GM12878 (cell line): ENCODE results near the gene DOHH. TPM values are rescaled to one million over a fixed set of nuclear protein-coding genes. Genes with fewer than 3 reads are reported as not detected.
A peak's percentile ranks its signal among the peaks of the same experiment; 100 is the strongest.

ENCODE experiments used
- ATAC-seq: fragments of 200-7000 bp; cut with Tn5 transposase; 3 replicates; pipeline ENCODE4 v1.9.1; 2020; ENCODE audit warnings: mild to moderate bottlenecking, moderate library complexity
- BruUV-seq: library from RNA; stranded (reverse); fragments of 400-500 nt; replicated peaks from 2 replicates; lab custom pipeline; 2021; lab: Mats Ljungman, UMichigan
- CTCF ChIA-PET: fragments of 300-600 bp; sonication (Branson Sonifier 250); formaldehyde crosslinking; extraction: SDS; loops from one replicate; lab custom pipeline; 2021; ENCODE audit warnings: inconsistent platforms; lab: Yijun Ruan, JAX
- POLR2A ChIA-PET: fragments of 350-600 bp; formaldehyde crosslinking; extraction: SDS; loops from one replicate; lab custom pipeline; 2021; ENCODE audit warnings: inconsistent platforms; lab: Charles Lee
- RAD21 ChIA-PET: fragments of 300-600 bp; sonication (Branson Sonifier 250); formaldehyde crosslinking; loops from one replicate; lab custom pipeline; 2023; ENCODE audit warnings: antibody characterized with exemption; ENCODE audit not compliant: unreplicated experiment; lab: Charles Lee
- SMC1A ChIA-PET: fragments of 300-600 bp; sonication (Branson Sonifier 250); formaldehyde crosslinking; loops from one replicate; lab custom pipeline; 2023; ENCODE audit not compliant: unreplicated experiment, uncharacterized antibody; lab: Charles Lee
- DNase-seq: peaks from one replicate; pipeline ENCODE4 v3.0.0-alpha.2; 2011; ENCODE audit warnings: low read depth, low spot score
- FAIRE-seq: peaks from 3 replicates; lab custom pipeline; 2011; peaks lifted over from hg19 to GRCh38; lab: Jason Lieb, UNC
- H2AFZ ChIP-seq: 2 replicates; pipeline ENCODE4 v1.6.0; 2011; ENCODE audit warnings: low read depth, low read length, control low read depth; ENCODE audit not compliant: control insufficient read depth
- H3K27ac ChIP-seq: 2 replicates; pipeline ENCODE4 v1.5.1; 2011; ENCODE audit warnings: control low read depth; ENCODE audit not compliant: control insufficient read depth, insufficient read depth
- H3K27me3 ChIP-seq, 2 experiments: replicated peaks in 1 of 2; 2 replicates each; pipeline versions ENCODE4 v1.6.0 to v1.6.1; 2011; ENCODE audit warnings: low read length in 1 of 2; ENCODE audit not compliant: control insufficient read depth in 2 of 2, insufficient read depth in 2 of 2
- H3K36me3 ChIP-seq, 2 experiments: 2 replicates each; pipeline ENCODE4 v1.5.1; 2011; ENCODE audit warnings: low read length in 1 of 2; ENCODE audit not compliant: control insufficient read depth in 2 of 2, insufficient read depth in 2 of 2
- H3K4me1 ChIP-seq: 2 replicates; pipeline ENCODE4 v1.6.1; 2011; ENCODE audit warnings: mild to moderate bottlenecking, low read length, moderate library complexity, mixed read lengths; ENCODE audit not compliant: control insufficient read depth, insufficient read depth
- H3K4me2 ChIP-seq: 2 replicates; pipeline ENCODE4 v1.6.0; 2011; ENCODE audit warnings: control low read depth; ENCODE audit not compliant: control insufficient read depth, insufficient read depth
- H3K4me3 ChIP-seq: fragments of 200-600 bp; sonication (generic); 2 replicates; pipeline ENCODE4 v1.5.1; 2016
- H3K79me2 ChIP-seq: 2 replicates; pipeline ENCODE4 v1.6.0; 2011; ENCODE audit warnings: low read length; ENCODE audit not compliant: control insufficient read depth, insufficient read depth
- H3K9ac ChIP-seq: 2 replicates; pipeline ENCODE4 v1.8.0; 2011; ENCODE audit warnings: low read length, control low read depth, mixed read lengths; ENCODE audit not compliant: control insufficient read depth, insufficient read depth
- H3K9me3 ChIP-seq: replicated peaks from 3 replicates; pipeline ENCODE4 v1.5.1; 2011; ENCODE audit warnings: mild to moderate bottlenecking, low read length; ENCODE audit not compliant: control insufficient read depth, insufficient read depth
- H4K20me1 ChIP-seq: 2 replicates; pipeline ENCODE4 v1.6.0; 2011; ENCODE audit not compliant: control insufficient read depth, insufficient read depth
- BACH1 ChIP-seq: fragments of 450-650 bp; IDR thresholded peaks from 2 replicates; pipeline ENCODE4 v1.6.1; 2017; ENCODE audit warnings: mild to moderate bottlenecking, borderline replicate concordance
- CEBPB ChIP-seq, 2 experiments: fragments of 150-350 bp in 1 of 2; IDR thresholded peaks; 2 replicates each; pipeline ENCODE4 v1.6.1; 2012 to 2014; ENCODE audit warnings: low read depth in 2 of 2, low read length in 2 of 2, borderline replicate concordance in 1 of 2, inconsistent platforms in 1 of 2
- DPF2 ChIP-seq: fragments of 450-650 bp; IDR thresholded peaks from 2 replicates; pipeline ENCODE4 v1.6.1; 2017; ENCODE audit warnings: mild to moderate bottlenecking
- FOXM1 ChIP-seq: IDR thresholded peaks from 2 replicates; pipeline ENCODE4 v1.6.1; 2012; ENCODE audit warnings: low read depth, mild to moderate bottlenecking, inconsistent platforms, low read length, moderate library complexity
- GATAD2B ChIP-seq: fragments of 450-650 bp; conservative IDR thresholded peaks from 2 replicates; pipeline ENCODE4 v1.6.1; 2017; ENCODE audit warnings: low read depth, mild to moderate bottlenecking, moderate library complexity
- IKZF1 ChIP-seq: fragments of 450-650 bp; conservative IDR thresholded peaks from 2 replicates; pipeline ENCODE4 v1.6.1; 2017; ENCODE audit warnings: antibody characterized with exemption, mild to moderate bottlenecking
- IKZF2 ChIP-seq, 2 experiments: fragments of 450-650 bp; IDR thresholded peaks; 2 replicates each; pipeline ENCODE4 v1.6.1; 2017; ENCODE audit warnings: mild to moderate bottlenecking in 2 of 2, moderate library complexity in 2 of 2
- JUNB ChIP-seq: IDR thresholded peaks from 2 replicates; pipeline ENCODE4 v1.6.1; 2016; ENCODE audit warnings: antibody characterized with exemption, mild to moderate bottlenecking
- MYB ChIP-seq: fragments of 150-350 bp; IDR thresholded peaks from 2 replicates; pipeline ENCODE4 v1.6.1; 2014; ENCODE audit warnings: mild to moderate bottlenecking, low read depth, low read length, borderline replicate concordance
- PML ChIP-seq: IDR thresholded peaks from 2 replicates; pipeline ENCODE4 v1.6.1; 2012; ENCODE audit warnings: low read length, inconsistent platforms
- RB1 ChIP-seq: fragments of 450-650 bp; formaldehyde crosslinking; IDR thresholded peaks from 2 replicates; pipeline ENCODE4 v1.6.1; 2017; ENCODE audit warnings: mild to moderate bottlenecking, borderline replicate concordance
- SMARCA5 ChIP-seq: fragments of 450-650 bp; IDR thresholded peaks from 2 replicates; pipeline ENCODE4 v1.6.1; 2017; ENCODE audit warnings: mild to moderate bottlenecking
- TCF7 ChIP-seq: IDR thresholded peaks from 2 replicates; pipeline ENCODE4 v1.6.1; 2014; ENCODE audit warnings: antibody characterized with exemption, borderline replicate concordance
- ZNF274 ChIP-seq: IDR thresholded peaks from one replicate; pipeline ENCODE4 v1.8.0; 2011; ENCODE audit not compliant: insufficient read length, insufficient read depth
- WGBS: methylation state at CpG from one replicate; pipeline ENCODE4 v1.1.6; 2016; ENCODE audit warnings: low lambda C conversion rate; ENCODE audit not compliant: insufficient replicate concordance, insufficient coverage; ENCODE audit errors: missing lambda C conversion rate; 5-methylcytosine and 5-hydroxymethylcytosine counted together
- in situ Hi-C: fragments of 300-500 bp; cut with MboI; formaldehyde crosslinking; loops from 9 replicates; pipeline ENCODE4 v1.14.3; 2018; ENCODE audit warnings: mixed read lengths
- intact Hi-C: fragments of 100-400 bp; cut with micrococcal nuclease; formaldehyde crosslinking; loops from one replicate; pipeline ENCODE4 v1.14.2; 2022; ENCODE audit not compliant: unreplicated experiment
- polyA plus RNA-seq, 11 experiments: library from polyadenylated mRNA; depleted of rRNA in 4 of 11; unstranded in 6 of 11; stranded (reverse) in 5 of 11; fragments of >200 nt; fragmentation: Nextera tagmentation in 4 of 11; fragmentation: Illumina TruSeq in 1 of 11; extraction: Ambion mirVana in 4 of 11; extraction: Trizol in 1 of 11; gene quantifications; 1 replicate in 1 of 11; 2 replicates in 10 of 11; pipeline versions ENCODE4 v1.2.1 to v1.2.3, GENCODE V29; 2011 to 2016; ENCODE audit warnings: inconsistent platforms in 2 of 11, missing spikeins in 2 of 11, low read depth in 1 of 11
- total RNA-seq, 4 experiments: library from RNA; depleted of rRNA in 3 of 4; stranded (reverse); fragments of >200 nt in 3 of 4; fragmentation: Illumina TruSeq in 1 of 4; extraction: Trizol in 1 of 4; gene quantifications; 2 replicates each; pipeline versions ENCODE4 v1.2.1 to v1.2.3, GENCODE V29; 2013 to 2021
- TF ChIP-seq, protein P1 (sequence below): fragments of 450-650 bp; IDR thresholded peaks from 2 replicates; pipeline ENCODE4 v1.6.1; 2016; ENCODE audit warnings: mild to moderate bottlenecking
- TF ChIP-seq, protein P2 (sequence below): IDR thresholded peaks from 2 replicates; pipeline ENCODE4 v1.6.1; 2011; ENCODE audit warnings: mild to moderate bottlenecking, low read depth, low read length, moderate library complexity; ENCODE audit not compliant: insufficient replicate concordance
- TF ChIP-seq, protein P3 (sequence below): IDR thresholded peaks from 2 replicates; pipeline ENCODE4 v1.6.1; 2012; ENCODE audit warnings: low read depth, low read length, improper control_type of control experiment
- TF ChIP-seq, protein P4 (sequence below): fragments of 450-650 bp; formaldehyde crosslinking; IDR thresholded peaks from 2 replicates; pipeline ENCODE4 v1.4.0; 2022; ENCODE audit warnings: mild to moderate bottlenecking, moderate library complexity

Gene DOHH
- total and polyA plus RNA-seq, 10 of the 15 experiments (the other 5 are each of a cell fraction or from before 2014, with no cell fraction given), result 0.11 to 28.6 (median 11.7) TPM

DNA sequence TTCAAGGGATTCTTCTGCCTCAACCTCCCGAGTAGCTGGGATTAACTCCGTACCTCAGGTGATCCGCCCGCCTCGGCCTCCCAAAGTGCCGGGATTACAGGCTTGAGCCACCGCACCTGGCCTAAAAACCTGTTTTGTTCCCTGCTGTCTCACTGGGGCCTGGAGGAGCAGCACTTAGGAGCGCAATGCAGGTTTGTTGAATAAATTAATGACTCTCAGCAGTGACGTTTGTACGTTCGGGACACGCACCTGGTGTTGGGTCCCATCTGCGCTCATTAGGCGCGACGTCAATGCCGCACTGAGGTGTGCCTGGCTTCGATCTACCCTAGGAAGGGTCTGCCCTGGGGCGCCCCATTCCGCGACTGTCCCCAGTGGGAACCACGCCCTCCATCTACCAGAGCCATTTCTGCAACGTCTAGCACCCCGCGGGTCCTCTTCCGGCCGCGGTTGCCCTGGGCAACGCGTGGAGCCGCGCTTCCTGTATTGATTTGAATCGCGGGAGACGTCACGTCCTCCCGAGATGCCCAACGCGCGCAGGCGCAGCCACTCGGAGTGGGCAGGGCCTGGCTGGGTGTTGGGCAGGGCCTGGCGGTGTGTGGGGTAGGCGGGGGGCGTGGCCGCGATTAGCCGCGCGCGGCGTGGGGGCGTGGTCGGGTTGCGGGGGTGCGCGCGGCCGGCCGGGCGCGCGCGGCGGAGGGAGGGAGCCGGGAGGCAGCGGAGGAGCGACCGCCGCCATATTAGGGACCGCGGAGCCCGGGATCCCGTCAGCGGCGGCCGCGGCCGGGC lies 5.3 kb upstream of the DOHH start, which contains the start of gene FZR1:
Gene FZR1, plus strand, starts transcription at position 714 of the 786 bp plus-strand sequence. CDS start 16,679 bp downstream, outside the sequence.
- Histone ChIP-seq H3K79me2 (peaks cover 36% of the 10 kb centered on the region), H3K4me2 (peak within 1 kb of the TSS; percentile 97), H3K9ac (peak within 1 kb of the TSS; percentile 91), H3K9me3 (no peaks in the 10 kb centered on the region), H2AFZ (peak within 1 kb of the TSS; percentile 98), H3K4me3 (peak within 1 kb of the TSS; percentile 99), H3K27ac (peak within 1 kb of the TSS; percentile 91), H3K36me3 (no peaks in the 10 kb centered on the region; a peak in 3 of 4 replicates), H3K27me3 (no peaks in the 10 kb centered on the region), H3K4me1 (peaks cover 7% of the 10 kb centered on the region), H4K20me1 (no peaks in the 10 kb centered on the region)
- under 1% methylated on average over 45 of the region's 79 CpGs for WGBS
- ChIA-PET SMC1A (interaction anchor here (0.6 kb wide), 1 partner anchor 49 kb away, joined by 3 read pairs; no protein-coding TSS in a partner anchor), RAD21 (no interaction called here), CTCF (no interaction called here), POLR2A (interaction anchor here (0.9 kb wide), 1 partner anchor 9 kb away, joined by 4 read pairs; no protein-coding TSS in a partner anchor)
- in situ Hi-C loops (no loop called here), intact Hi-C loops (no loop called here)
- ATAC-seq, result peak; percentile 93
- DNase-seq, result peak; percentile 94
- FAIRE-seq, result peak; percentile 95
- BruUV-seq, result TSS peak; percentile 89
- TF ChIP-seq GATAD2B (no peak; the same call in 1 of the 2 replicates), RB1 (no peak), JUNB (0 out of 2 replicates have a peak, but pooled peaks have one; percentile 32), BACH1 (peak; percentile 80), IKZF1 (peak; percentile 75), PML (no peak), MYB (no peak), FOXM1 (peak; percentile 100), CEBPB (IDR thresholded peaks at IDR 0.05; ENCODE audit: borderline replicate concordance in 1 of 2, low read depth in 2 of 2, low read length in 2 of 2) (no peak), IKZF2 (IDR thresholded peaks at IDR 0.05) (no peak), TCF7 (no peak), ZNF274 (no peak), SMARCA5 (0 out of 2 replicates have a peak, but pooled peaks have one; percentile 54), DPF2 (no peak)
- TF ChIP-seq, protein P1, sequence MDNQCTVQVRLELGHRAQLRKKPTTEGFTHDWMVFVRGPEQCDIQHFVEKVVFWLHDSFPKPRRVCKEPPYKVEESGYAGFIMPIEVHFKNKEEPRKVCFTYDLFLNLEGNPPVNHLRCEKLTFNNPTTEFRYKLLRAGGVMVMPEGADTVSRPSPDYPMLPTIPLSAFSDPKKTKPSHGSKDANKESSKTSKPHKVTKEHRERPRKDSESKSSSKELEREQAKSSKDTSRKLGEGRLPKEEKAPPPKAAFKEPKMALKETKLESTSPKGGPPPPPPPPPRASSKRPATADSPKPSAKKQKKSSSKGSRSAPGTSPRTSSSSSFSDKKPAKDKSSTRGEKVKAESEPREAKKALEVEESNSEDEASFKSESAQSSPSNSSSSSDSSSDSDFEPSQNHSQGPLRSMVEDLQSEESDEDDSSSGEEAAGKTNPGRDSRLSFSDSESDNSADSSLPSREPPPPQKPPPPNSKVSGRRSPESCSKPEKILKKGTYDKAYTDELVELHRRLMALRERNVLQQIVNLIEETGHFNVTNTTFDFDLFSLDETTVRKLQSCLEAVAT, result 0 out of 2 replicates have a peak, but pooled peaks have one; percentile 84
- TF ChIP-seq, protein P2, sequence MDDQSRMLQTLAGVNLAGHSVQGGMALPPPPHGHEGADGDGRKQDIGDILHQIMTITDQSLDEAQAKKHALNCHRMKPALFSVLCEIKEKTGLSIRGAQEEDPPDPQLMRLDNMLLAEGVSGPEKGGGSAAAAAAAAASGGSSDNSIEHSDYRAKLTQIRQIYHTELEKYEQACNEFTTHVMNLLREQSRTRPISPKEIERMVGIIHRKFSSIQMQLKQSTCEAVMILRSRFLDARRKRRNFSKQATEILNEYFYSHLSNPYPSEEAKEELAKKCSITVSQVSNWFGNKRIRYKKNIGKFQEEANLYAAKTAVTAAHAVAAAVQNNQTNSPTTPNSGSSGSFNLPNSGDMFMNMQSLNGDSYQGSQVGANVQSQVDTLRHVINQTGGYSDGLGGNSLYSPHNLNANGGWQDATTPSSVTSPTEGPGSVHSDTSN, result no peak
- TF ChIP-seq, protein P3, sequence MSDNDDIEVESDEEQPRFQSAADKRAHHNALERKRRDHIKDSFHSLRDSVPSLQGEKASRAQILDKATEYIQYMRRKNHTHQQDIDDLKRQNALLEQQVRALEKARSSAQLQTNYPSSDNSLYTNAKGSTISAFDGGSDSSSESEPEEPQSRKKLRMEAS, result peak; percentile 55
- TF ChIP-seq, protein P4, sequence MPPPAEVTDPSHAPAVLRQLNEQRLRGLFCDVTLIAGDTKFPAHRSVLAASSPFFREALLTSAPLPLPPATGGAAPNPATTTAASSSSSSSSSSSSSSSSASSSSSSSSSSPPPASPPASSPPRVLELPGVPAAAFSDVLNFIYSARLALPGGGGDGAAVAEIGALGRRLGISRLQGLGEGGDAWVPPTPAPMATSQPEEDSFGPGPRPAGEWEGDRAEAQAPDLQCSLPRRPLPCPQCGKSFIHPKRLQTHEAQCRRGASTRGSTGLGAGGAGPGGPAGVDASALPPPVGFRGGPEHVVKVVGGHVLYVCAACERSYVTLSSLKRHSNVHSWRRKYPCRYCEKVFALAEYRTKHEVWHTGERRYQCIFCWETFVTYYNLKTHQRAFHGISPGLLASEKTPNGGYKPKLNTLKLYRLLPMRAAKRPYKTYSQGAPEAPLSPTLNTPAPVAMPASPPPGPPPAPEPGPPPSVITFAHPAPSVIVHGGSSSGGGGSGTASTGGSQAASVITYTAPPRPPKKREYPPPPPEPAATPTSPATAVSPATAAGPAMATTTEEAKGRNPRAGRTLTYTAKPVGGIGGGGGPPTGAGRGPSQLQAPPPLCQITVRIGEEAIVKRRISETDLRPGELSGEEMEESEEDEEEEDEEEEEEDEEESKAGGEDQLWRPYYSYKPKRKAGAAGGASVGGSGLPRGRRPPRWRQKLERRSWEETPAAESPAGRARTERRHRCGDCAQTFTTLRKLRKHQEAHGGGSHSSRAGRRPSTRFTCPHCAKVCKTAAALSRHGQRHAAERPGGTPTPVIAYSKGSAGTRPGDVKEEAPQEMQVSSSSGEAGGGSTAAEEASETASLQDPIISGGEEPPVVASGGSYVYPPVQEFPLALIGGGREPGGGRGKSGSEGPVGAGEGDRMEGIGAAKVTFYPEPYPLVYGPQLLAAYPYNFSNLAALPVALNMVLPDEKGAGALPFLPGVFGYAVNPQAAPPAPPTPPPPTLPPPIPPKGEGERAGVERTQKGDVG (CRISPR knock-in tag), result no peak
